HCT116 (cell line): ENCODE measurements around the gene SPOPL. TPM values are rescaled to one million over a fixed set of nuclear protein-coding genes. Genes with fewer than 3 reads are reported as not detected.

Experiments
- ATAC-seq: fragments of 200-7000 bp; cut with Tn5 transposase; 2 replicates; pipeline ENCODE4 v1.9.1; 2020; ENCODE audit warnings: mild to moderate bottlenecking, moderate library complexity
- BruUV-seq: library from RNA; stranded (reverse); fragments of 400-500 nt; replicated peaks from 2 replicates; lab custom pipeline; 2021; lab: Mats Ljungman, UMichigan
- CTCF ChIA-PET: fragments of 300-600 bp; sonication (Branson Sonifier 250); formaldehyde crosslinking; loops from one replicate; lab custom pipeline; 2021; ENCODE audit warnings: antibody characterized with exemption; lab: Charles Lee
- POLR2A ChIA-PET: fragments of 300-600, 350-600 bp; sonication (Branson Sonifier 250); formaldehyde crosslinking; loops from one replicate; lab custom pipeline; 2021; ENCODE audit warnings: antibody characterized with exemption; lab: Charles Lee
- RAD21 ChIA-PET, 2 experiments: fragments of 300-600 bp; sonication (Branson Sonifier 250); formaldehyde crosslinking; loops; one replicate each; lab custom pipeline; 2023; ENCODE audit warnings: low total read pairs in 2 of 2; ENCODE audit not compliant: uncharacterized antibody in 2 of 2, unreplicated experiment in 2 of 2, low non-redundant PET in 1 of 2; lab: Charles Lee
- DNase-seq: peaks from one replicate; pipeline ENCODE4 v3.0.0-alpha.2; 2010; ENCODE audit warnings: low read depth, low spot score
- H2AFZ ChIP-seq: fragments of 200-600 bp; shearing (Covaris generic), sonication (generic); 2 replicates; pipeline ENCODE4 v1.6.1; 2017; ENCODE audit warnings: low read depth, mixed run types, mixed read lengths, antibody characterized with exemption, low read length; ENCODE audit not compliant: poor library complexity, severe bottlenecking
- H3K27ac ChIP-seq: 2 replicates; pipeline ENCODE4 v1.5.1; 2012; ENCODE audit warnings: low read depth, low read length
- H3K27me3 ChIP-seq: fragments of 200-600 bp; sonication (generic); 2 replicates; pipeline ENCODE4 v1.6.1; 2016; ENCODE audit warnings: mixed run types, low read length, mixed read lengths; ENCODE audit not compliant: insufficient read depth
- H3K36me3 ChIP-seq, 2 experiments: fragments of 200-500 bp in 1 of 2; fragments of 200-600 bp in 1 of 2; sonication (Bioruptor generic) in 1 of 2; sonication (generic) in 1 of 2; 2 replicates each; pipeline versions ENCODE4 v1.5.1 to v1.6.1; 2014 to 2016; ENCODE audit warnings: low read length in 2 of 2, inconsistent platforms in 1 of 2, mixed read lengths in 1 of 2, mixed run types in 1 of 2; ENCODE audit not compliant: insufficient read depth in 2 of 2, control insufficient read depth in 1 of 2
- H3K4me1 ChIP-seq, 2 experiments: fragments of 200-600 bp in 1 of 2; sonication (generic) in 1 of 2; 2 replicates each; pipeline versions ENCODE4 v1.5.1 to v1.6.1; 2012 to 2017; ENCODE audit warnings: low read length in 2 of 2, inconsistent platforms in 1 of 2, mild to moderate bottlenecking in 1 of 2, mixed read lengths in 1 of 2, mixed run types in 1 of 2, moderate library complexity in 1 of 2; ENCODE audit not compliant: insufficient read depth in 2 of 2, control insufficient read depth in 1 of 2
- H3K4me2 ChIP-seq: fragments of 200-600 bp; sonication (generic); 2 replicates; pipeline ENCODE4 v1.6.1; 2017; ENCODE audit warnings: mixed run types, low read length, mixed read lengths
- H3K4me3 ChIP-seq, 2 experiments: fragments of 200-600 bp in 1 of 2; sonication (generic) in 1 of 2; replicated peaks in 1 of 2; 2 replicates each; pipeline ENCODE4 v1.5.1; 2011 to 2016; ENCODE audit warnings: low read length in 2 of 2, control low read depth in 1 of 2, low read depth in 1 of 2, mild to moderate bottlenecking in 1 of 2, mixed read lengths in 1 of 2, mixed run types in 1 of 2
- H3K79me2 ChIP-seq: fragments of 200-600 bp; sonication (generic); 2 replicates; pipeline ENCODE4 v1.6.1; 2017; ENCODE audit warnings: mild to moderate bottlenecking, mixed run types, low read length, moderate library complexity, mixed read lengths; ENCODE audit not compliant: insufficient read depth
- H3K9ac ChIP-seq: fragments of 200-600 bp; sonication (generic); 2 replicates; pipeline ENCODE4 v1.6.1; 2016; ENCODE audit warnings: low read length, mixed read lengths
- H3K9me2 ChIP-seq: fragments of 200-600 bp; sonication (generic), shearing (Covaris generic); 2 replicates; pipeline ENCODE4 v1.6.1; 2017; ENCODE audit warnings: mixed run types, mild to moderate bottlenecking, moderate library complexity; ENCODE audit not compliant: insufficient read depth
- H3K9me3 ChIP-seq, 2 experiments: fragments of 200-500 bp in 1 of 2; fragments of 200-600 bp in 1 of 2; sonication (Bioruptor generic) in 1 of 2; sonication (generic) in 1 of 2; 2 replicates each; pipeline ENCODE4 v1.6.1; 2014 to 2017; ENCODE audit warnings: low read length in 2 of 2, mixed read lengths in 2 of 2, inconsistent platforms in 1 of 2, low read depth in 1 of 2, mild to moderate bottlenecking in 1 of 2, mixed run types in 1 of 2, moderate library complexity in 1 of 2; ENCODE audit not compliant: control insufficient read depth in 1 of 2, insufficient read depth in 1 of 2
- H4K20me1 ChIP-seq: fragments of 200-600 bp; sonication (generic), shearing (Covaris generic); 2 replicates; pipeline ENCODE4 v1.6.1; 2017; ENCODE audit warnings: mixed run types, mild to moderate bottlenecking, moderate library complexity; ENCODE audit not compliant: insufficient read depth
- ATF3 ChIP-seq: IDR thresholded peaks from 2 replicates; pipeline ENCODE4 v1.6.1; 2012
- CBX3 ChIP-seq: IDR thresholded peaks from 2 replicates; pipeline ENCODE4 v1.6.1; 2012; ENCODE audit warnings: low read depth
- ELF1 ChIP-seq: IDR thresholded peaks from 2 replicates; pipeline ENCODE4 v1.6.1; 2012; ENCODE audit warnings: low read depth, borderline replicate concordance
- EZH2phosphoT487 ChIP-seq: fragments of 200-600 bp; IDR thresholded peaks from 2 replicates; pipeline ENCODE4 v1.6.1; 2018; ENCODE audit warnings: antibody characterized with exemption, borderline replicate concordance
- POLR2A ChIP-seq: IDR thresholded peaks from 2 replicates; pipeline ENCODE4 v1.7.0; 2011; ENCODE audit warnings: borderline replicate concordance; ENCODE audit not compliant: insufficient read depth, insufficient read length; ENCODE audit errors: extremely low read depth
- POLR2AphosphoS5 ChIP-seq: IDR thresholded peaks from 2 replicates; pipeline ENCODE4 v1.6.1; 2011; ENCODE audit warnings: mild to moderate bottlenecking, low read depth, low read length, moderate library complexity
- REST ChIP-seq: IDR thresholded peaks from 2 replicates; pipeline ENCODE4 v1.6.1; 2012; ENCODE audit warnings: low read depth
- SRF ChIP-seq: IDR thresholded peaks from 2 replicates; pipeline ENCODE4 v1.6.1; 2012; ENCODE audit warnings: low read depth
- TCF7L2 ChIP-seq: IDR thresholded peaks from 2 replicates; pipeline ENCODE4 v1.7.0; 2011; ENCODE audit warnings: borderline replicate concordance, inconsistent platforms; ENCODE audit not compliant: insufficient read depth, insufficient read length; ENCODE audit errors: extremely low read depth
- YY1 ChIP-seq: IDR thresholded peaks from 2 replicates; pipeline ENCODE4 v1.6.1; 2011; ENCODE audit warnings: low read length, low read depth, moderate library complexity, mild to moderate bottlenecking; ENCODE audit not compliant: insufficient replicate concordance; ENCODE audit errors: extremely low read depth
- ZFX ChIP-seq: fragments of 450-650 bp; IDR thresholded peaks from 2 replicates; pipeline ENCODE4 v1.6.1; 2017
- intact Hi-C: fragments of 100-400 bp; cut with micrococcal nuclease; formaldehyde crosslinking; loops from 2 replicates; pipeline ENCODE4 v1.10.0; 2022
- total RNA-seq: library from RNA; stranded (reverse); gene quantifications from one replicate; pipeline ENCODE4 v1.2.1, GENCODE V29; 2021; ENCODE audit not compliant: unreplicated experiment

SPOPL gene
- total RNA-seq, 1 experiment from 2014 or later: 48.3 TPM

- Histone ChIP-seq H2AFZ (no peak overlapping the region), H3K9me2 (no peaks in the 10 kb centered on the region), H3K27ac (no peak overlapping the region), H3K4me1 (no peaks in the 10 kb centered on the region), H3K9ac (no peak overlapping the region), H3K27me3 (no peaks in the 10 kb centered on the region), H3K36me3 (peaks cover 0 to 2% of the 10 kb centered on the region in 2 experiments; a peak in 2 of 4 replicates), H3K4me3 (no peak overlapping the region), H4K20me1 (no peaks in the 10 kb centered on the region), H3K9me3 (no peaks in the 10 kb centered on the region), H3K4me2 (no peak overlapping the region), H3K79me2 (no peaks in the 10 kb centered on the region)
- ChIA-PET RAD21 (no interaction called here), POLR2A (no interaction called here), CTCF (no interaction called here)
- DNase-seq: no peak
- no TSS peak for BruUV-seq
- intact Hi-C loops: no loop called here
- no peak for TF ChIP-seq EZH2phosphoT487
- TF ChIP-seq CBX3: no peak
- no peak for TF ChIP-seq ATF3
- TF ChIP-seq POLR2AphosphoS5: no peak
- TF ChIP-seq REST: no peak
- no peak for TF ChIP-seq YY1
- no peak for TF ChIP-seq TCF7L2
- TF ChIP-seq SRF: no peak
- no peak for TF ChIP-seq ELF1
- TF ChIP-seq ZFX: no peak
- TF ChIP-seq POLR2A: no peak
- ATAC-seq: no peak
Observed at GRCh38 chr2:138596403-138596802, 94.8 kb downstream of the SPOPL start.
